ENCODE data around the gene BAIAP2. TPM values are rescaled to one million over a fixed set of nuclear protein-coding genes. Genes with fewer than 3 reads are reported as not detected.

BAIAP2 gene
- total and polyA plus RNA-seq, 2 of the 13 experiments (the other 11 are each of a cell fraction or from before 2014, with no cell fraction given): 22.5 to 24.0 TPM

- TF ChIP-seq PHF21A (CRISPR knock-in tag; IDR thresholded peaks at IDR 0.05) (no peak), DRAP1 (CRISPR knock-in tag; IDR thresholded peaks at IDR 0.05) (no peak), ZNF546 (CRISPR knock-in tag; conservative IDR thresholded peaks at IDR 0.05) (no peak), ZNF282 (IDR thresholded peaks at IDR 0.05; ENCODE audit: partially characterized antibody) (no peak), HNRNPH1 (optimal IDR thresholded peaks at IDR 0.05; ENCODE audit: low read depth, low read length) (no peak), HNF4G (IDR thresholded peaks at IDR 0.05; ENCODE audit: borderline replicate concordance, low read depth, low read length) (no peak), HNF4G (CRISPR knock-in tag; IDR thresholded peaks at IDR 0.05; ENCODE audit: borderline replicate concordance, low read depth) (no peak), NFKBIZ (CRISPR knock-in tag; IDR thresholded peaks at IDR 0.05) (no peak), CC2D1A (CRISPR knock-in tag; IDR thresholded peaks at IDR 0.05) (no peak), FOXK2 (IDR thresholded peaks at IDR 0.05) (no peak), KAT8 (CRISPR knock-in tag; IDR thresholded peaks at IDR 0.05) (no peak), SALL1 (CRISPR knock-in tag; IDR thresholded peaks at IDR 0.05) (no peak), CENPT (CRISPR knock-in tag; IDR thresholded peaks at IDR 0.05; ENCODE audit: low read depth) (no peak; the same call in 1 of the 2 replicates), ARNT2 (CRISPR knock-in tag; IDR thresholded peaks at IDR 0.05; ENCODE audit: low read depth) (no peak), FOSL2 (CRISPR knock-in tag; IDR thresholded peaks at IDR 0.05) (no peak), HDAC1 (CRISPR knock-in tag; IDR thresholded peaks at IDR 0.05) (no peak), AGO1 (IDR thresholded peaks at IDR 0.05; ENCODE audit: low read depth, low read length, poor library complexity, severe bottlenecking) (no peak), GRHL1 (CRISPR knock-in tag; conservative IDR thresholded peaks at IDR 0.05) (no peak), ZSCAN25 (CRISPR knock-in tag; IDR thresholded peaks at IDR 0.05) (no peak; the same call in 1 of the 2 replicates), HNF1B (CRISPR knock-in tag; IDR thresholded peaks at IDR 0.05) (0 out of 2 replicates have a peak, but pooled peaks have one; percentile 22), GFI1 (CRISPR knock-in tag; IDR thresholded peaks at IDR 0.05; ENCODE audit: borderline replicate concordance) (no peak; the same call in 1 of the 2 replicates), PATZ1 (CRISPR knock-in tag; IDR thresholded peaks at IDR 0.05) (no peak), NR0B2 (CRISPR knock-in tag; IDR thresholded peaks at IDR 0.05) (peak; percentile 61; the same call in 1 of the 2 replicates), TRAFD1 (CRISPR knock-in tag; IDR thresholded peaks at IDR 0.05; ENCODE audit: borderline replicate concordance) (no peak)
These were observed 8.4 kb downstream of the BAIAP2 start (continued) for GRCh38 chr17:81043319-81043724.
